ENCODE measurements around the gene MORF4L1.
"Not testable (repeated sequence)": the region's sequence is repeated elsewhere in the genome, so short reads cannot be mapped to it uniquely, and the experiment has no call there.

MORF4L1 gene

GRCh38 chr15:78923480-78924360 is 51.0 kb downstream of the MORF4L1 start:
- DNase-seq (ENCODE audit: low read depth in 4 of 4, low spot score in 1 of 4): no peak

DNA sequence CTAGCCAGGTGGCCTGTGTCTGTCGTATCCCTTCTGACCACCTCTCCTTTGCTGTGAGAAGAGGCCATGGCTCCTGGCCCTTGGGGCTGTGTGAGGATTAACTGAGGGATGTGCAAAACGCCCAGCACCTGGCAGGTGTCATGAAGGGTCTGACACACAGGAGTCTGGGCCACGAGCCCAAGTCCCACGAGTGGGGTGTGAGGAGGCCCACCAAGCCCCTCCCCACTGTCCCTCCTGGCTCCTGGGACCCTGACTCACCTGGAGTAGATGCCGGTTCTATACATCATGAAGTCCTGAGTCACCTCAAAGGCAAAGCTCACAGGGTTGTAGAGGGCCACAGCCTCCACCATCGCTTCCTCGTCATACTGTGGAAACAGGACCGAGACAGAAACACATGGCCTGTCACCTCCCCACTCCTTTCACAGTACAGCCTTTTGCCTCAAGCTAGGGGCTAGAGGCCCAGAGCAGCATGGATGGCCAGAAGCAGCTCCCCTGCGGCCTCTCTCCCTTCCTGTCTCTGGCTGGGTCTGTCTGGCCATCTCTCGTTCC is 52.5 kb downstream of the MORF4L1 start:
- no peak for DNase-seq (ENCODE audit: low read depth in 4 of 4, low spot score in 1 of 4)

- DNase-seq (ENCODE audit: low read depth in 4 of 4, low spot score in 1 of 4): no peak
Measured at GRCh38 chr15:78925956-78926743, 53.5 kb downstream of the MORF4L1 start.

DNA sequence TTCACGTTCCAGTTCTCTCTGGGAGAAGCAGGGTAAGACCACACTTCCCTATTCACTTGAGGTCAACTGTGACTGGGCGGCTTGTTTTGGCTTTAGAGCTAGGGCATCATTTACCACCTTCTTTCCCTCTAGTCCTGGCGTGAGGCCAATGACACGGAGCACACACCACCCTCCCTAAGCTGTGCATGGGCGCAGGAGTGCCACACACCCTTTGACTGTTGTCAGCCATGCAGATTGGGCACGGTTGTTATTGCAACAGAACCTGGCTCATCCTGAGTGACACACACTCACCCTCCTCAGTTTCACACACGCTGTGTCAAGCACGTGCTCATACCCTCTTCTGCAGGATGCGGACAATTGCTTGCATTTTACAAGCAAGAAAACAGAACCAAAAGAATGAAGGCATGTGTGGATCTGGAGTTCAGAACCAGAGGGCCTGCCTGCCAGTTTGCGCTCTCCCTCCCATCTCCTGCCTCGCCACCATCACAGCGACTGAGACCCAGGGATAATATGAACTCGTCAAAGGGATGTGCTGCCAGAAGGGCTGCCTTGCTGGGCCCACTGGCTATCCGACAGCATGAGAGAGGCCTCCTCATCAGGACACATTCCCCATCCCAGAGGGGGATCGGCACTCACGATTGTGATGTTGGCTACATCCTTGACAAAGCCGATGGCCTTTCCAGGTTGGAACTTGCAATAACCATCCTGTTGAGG is 54.5 kb downstream of the MORF4L1 start:
- DNase-seq (ENCODE audit: low read depth in 4 of 4, low spot score in 1 of 4): no peak

- DNase-seq (ENCODE audit: low read depth in 4 of 4, low spot score in 1 of 4): not testable (repeated sequence)
Measured at GRCh38 chr15:78928176-78928575, 55.5 kb downstream of the MORF4L1 start.

DNA sequence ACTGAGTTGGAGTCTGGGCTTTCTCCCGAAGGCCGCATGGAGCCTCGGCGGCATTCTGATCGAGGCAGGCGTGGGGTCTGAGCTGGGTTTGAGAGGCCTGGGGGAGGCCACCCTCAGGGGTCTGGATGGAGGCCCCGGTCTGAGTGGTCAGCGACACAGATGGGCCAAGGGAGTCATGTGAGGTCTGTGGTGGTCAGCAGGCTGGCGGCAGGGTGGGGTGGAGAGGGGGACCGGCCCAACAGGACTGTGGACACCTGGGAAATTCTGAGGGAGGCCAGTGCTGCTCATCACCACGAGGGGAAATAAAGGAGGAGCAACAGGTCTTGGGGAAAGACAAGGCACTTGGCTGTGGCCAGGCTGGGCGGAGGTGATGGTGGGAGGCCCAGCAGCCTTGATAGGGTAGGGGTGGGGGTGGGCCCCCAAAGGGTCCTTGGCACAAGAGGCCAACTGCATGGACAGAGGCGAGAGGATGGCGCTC is 56.0 kb downstream of the MORF4L1 start:
- DNase-seq (ENCODE audit: low read depth in 4 of 4, low spot score in 1 of 4): no peak

GRCh38 chr15:78929536-78930264 is 57.0 kb downstream of the MORF4L1 start:
- no peak for DNase-seq (ENCODE audit: low read depth in 4 of 4, low spot score in 1 of 4)

DNA sequence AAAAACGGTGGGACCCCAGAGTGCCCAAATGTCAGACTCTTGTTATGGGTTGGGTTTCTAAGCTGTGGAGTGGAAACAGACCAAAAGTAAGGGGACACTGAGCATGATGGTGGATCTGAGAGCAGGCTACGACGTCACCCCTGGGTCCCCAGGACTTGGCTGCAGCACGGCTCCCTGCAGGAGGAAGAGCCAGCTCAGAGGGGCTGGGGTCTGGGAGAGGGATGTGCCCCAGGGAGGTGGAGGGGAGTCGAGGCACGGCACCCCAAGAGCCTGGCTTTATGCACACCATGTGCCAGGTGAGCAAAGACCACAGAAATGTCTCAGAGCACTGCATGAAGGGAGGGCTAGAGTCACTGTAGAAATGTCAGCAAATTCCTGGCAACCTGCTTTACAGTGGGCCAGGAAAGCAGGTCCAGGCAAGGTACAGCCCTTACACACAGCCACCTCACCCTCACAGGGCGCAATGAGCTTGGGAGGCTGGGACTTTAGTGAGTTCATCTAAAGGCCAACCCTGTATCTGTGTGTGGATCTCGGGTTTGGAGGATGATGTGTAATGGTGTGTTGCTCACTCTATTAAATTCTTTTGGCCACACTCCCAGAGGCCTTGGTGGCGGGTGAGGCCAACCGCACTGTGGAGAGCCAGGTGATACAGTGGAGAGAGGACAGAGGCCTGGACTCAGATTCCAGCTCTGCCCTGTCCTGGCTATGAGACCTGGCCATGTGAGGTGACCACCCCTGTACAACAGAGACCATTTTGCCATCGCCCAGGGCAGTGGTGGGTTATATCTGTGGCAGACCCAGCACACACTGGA is 58.1 kb downstream of the MORF4L1 start:
- DNase-seq (ENCODE audit: low read depth in 4 of 4, low spot score in 1 of 4): no peak

- DNase-seq (ENCODE audit: low read depth in 4 of 4, low spot score in 1 of 4): no peak
Measured at GRCh38 chr15:78931439-78932257, 59.0 kb downstream of the MORF4L1 start.

DNA sequence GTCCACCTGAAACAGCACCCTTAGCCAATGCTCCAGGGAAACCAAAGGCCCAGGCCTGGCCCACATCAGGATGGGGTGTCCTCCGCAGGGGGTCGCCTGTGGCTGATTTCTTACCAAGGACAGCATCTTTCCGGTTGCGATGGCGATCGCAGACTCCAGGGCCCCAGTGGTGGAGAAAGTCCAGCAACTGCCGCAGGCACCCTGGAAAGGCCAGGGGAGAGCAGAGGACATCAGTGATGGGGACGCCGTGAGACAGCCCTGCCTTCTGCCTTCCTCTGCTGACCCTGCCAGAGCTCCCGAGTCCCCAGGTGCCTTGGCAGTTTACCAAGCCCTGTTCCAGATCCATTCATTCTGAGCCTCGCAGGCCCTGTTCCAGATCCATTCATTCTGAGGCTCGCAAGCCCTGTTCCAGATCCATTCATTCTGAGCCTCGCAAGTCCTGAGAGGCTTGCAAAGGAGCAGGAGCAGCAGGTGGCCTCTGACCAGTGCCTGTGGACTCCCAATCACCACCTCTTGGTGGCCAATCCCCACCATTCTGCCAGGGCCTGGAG is 59.6 kb downstream of the MORF4L1 start:
- DNase-seq (ENCODE audit: low read depth in 4 of 4, low spot score in 1 of 4): no peak

GRCh38 chr15:78933187-78933822 is 60.6 kb downstream of the MORF4L1 start:
- no peak for DNase-seq (ENCODE audit: low read depth in 4 of 4, low spot score in 1 of 4)

GRCh38 chr15:78933823-78934654 is 61.3 kb downstream of the MORF4L1 start:
- no peak for DNase-seq (ENCODE audit: low read depth in 4 of 4, low spot score in 1 of 4)

DNA sequence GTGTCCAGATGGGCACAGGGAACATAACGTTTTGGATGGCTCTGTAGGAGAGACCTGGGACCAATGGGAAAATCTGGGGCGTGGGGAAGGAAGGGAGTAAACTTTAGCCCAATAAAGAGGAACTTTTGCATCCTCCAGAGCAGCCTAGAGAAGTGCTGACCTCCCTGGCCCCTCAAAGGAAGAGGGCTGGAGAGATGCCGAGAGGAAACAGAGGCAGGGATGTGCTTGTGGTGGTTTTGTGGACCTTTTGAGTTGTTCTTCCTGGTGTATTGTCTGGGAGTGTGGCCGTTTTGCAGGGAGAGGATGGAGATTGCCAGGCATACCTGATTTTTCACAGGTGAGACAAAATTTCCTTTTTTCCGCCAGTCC is 61.9 kb downstream of the MORF4L1 start:
- DNase-seq (ENCODE audit: low read depth in 4 of 4, low spot score in 1 of 4): no peak

DNA sequence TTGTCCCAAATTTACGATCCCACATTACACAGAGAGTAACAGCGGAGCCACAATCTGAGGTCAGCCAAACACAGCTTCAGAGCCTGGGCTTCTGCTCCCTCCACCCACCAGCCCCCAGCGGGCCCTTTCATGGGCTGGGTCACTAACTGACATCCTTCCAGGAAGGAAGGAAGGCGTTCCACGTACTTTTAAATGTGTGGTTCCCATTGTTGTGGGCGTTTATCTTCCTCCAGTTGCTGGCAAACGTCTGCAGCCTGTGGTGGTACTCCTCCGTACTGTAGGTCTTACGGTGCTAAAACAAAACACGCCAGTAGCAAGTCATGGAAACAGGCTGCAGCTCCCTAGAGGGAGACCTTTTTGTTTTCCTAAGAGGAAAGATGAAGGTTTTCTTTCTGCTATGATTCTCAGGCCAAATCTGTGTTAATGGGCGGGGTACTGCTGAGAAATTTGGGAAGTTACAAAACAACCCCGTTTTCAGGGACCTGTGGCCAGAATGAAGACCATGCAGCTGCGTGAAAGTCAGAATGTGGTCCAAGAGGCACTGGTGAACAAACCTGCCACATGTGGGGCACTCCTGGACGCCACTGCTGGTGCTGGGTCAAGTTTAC is 64.5 kb downstream of the MORF4L1 start:
- DNase-seq (ENCODE audit: low read depth in 4 of 4, low spot score in 1 of 4): no peak

DNA sequence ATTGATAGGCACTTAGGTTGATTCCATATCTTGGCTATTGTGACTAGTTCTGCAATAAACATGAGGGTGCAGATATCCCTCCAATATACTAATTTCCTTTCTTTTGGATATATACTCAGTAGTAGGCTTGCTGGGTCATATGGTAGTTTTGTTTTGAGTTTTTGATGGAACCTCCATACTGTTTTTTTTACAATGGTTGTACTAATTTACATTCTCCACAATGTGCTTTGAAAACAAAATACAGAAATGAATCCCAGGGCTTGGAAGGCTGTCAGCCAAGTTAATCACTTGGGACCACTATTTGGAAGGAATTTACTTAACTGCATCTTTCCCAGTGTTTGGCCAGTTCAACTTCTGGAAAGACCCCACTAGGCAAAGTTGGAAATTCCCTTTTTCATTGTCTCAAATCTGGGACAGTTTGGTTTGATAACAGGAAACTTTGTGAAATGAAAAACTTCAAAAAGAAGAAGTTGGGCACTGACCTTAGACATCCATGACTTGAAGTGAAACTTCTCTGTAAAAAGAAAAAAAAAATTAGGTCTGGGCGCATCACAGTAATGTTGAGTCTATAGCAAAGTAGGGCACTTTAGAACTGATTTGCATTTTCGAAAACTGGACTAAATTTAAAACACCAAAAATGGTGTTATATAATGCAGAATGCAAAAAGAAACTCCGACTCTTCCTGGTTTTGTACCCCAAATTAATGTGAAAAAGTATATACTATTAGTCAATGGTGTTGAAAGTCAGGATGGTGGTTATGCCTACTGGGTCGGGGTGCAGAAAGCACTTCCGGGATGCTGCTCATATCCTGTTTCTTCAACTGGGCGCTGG is 66.2 kb downstream of the MORF4L1 start:
- no peak for DNase-seq (ENCODE audit: low read depth in 4 of 4, low spot score in 1 of 4)

- DNase-seq (ENCODE audit: low read depth in 4 of 4, low spot score in 1 of 4): no peak
Measured at GRCh38 chr15:78942741-78943140, 70.1 kb downstream of the MORF4L1 start.

All from stimulated activated CD4-positive, alpha-beta T cell treated with anti-CD3 and anti-CD28 coated beads, Interleukin-1b, Interleukin-23, amount 100 ng/mL, for 24 hours (primary cell).